ENCODE results near the gene CEP83.

CEP83 gene

DNA sequence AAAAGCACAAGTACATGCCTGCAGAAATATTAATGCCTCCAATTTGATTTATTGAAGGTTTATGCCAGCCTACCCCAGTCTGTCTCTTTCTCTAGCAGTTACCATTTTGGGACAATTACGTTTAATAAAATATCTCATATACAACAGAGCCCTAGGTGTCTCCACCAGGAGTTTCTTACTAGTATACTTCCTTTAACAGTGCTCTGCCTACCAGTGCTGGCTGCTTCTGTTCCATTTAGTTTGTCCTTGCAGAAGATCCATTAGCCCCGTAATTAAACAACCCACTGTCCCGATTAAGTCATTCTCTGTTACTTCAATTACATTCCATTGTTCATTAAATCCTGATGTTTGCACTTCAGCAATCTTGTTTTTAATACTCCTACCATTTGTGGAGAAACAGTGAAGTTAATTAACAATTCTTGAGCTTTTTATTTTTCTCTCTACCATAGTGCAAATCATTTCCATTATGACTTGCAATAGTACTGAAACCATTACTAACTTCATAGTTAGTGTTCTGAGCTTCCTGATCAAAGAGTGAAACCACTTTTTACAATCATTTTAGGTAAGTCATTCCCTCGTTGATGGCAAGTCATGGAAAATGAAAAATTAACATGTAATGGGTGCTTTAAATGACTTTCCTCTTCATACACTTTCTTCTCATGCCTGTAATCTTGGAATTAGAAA is 190.2 kb downstream of the CEP83 start:
- no peak for DNase-seq (ENCODE audit: low spot score)

DNA sequence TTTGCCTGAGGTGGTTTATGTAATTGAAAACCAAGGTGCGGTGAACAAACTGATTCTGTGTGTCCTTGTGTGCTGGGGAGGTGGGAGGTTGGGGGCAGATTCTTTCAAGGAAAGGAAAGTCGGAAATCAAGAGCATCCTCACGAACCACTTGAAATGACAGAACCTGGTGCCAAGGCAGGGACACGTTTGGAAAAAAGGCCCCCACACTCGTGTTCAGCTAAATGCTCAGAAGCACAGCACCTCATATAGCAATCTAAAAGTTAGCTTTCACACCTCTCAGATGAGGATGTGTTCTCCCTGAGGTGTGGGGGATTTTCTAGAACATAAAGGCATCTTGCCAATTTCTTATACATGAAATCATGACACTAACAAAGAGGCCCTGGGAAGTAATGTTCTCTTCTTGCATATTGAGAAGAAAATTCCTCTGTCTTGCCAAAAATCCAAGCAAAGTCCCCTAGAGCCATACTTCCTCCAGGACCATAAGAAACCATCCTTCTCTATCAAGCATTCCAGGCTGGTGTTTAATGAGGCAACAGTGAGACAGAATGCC is 191.7 kb downstream of the CEP83 start:
- no peak for DNase-seq (ENCODE audit: low spot score)

DNA sequence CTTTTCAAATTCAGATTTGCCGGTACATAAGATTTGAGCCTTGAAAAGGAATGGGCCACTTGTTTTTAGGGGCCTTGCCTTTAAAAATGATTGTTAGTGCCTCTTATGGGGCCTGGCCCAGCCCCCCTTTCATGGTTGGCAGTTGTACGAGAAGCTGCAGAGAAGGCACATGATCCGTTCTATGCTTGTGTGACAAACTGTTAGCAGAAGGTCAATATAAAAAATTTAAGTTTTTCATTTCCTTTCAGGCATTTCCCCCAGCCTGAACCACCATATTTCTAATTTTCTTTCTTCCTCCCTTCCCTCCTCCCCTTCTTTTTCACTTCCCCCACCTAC is 192.2 kb downstream of the CEP83 start:
- no peak for DNase-seq (ENCODE audit: low spot score)

DNA sequence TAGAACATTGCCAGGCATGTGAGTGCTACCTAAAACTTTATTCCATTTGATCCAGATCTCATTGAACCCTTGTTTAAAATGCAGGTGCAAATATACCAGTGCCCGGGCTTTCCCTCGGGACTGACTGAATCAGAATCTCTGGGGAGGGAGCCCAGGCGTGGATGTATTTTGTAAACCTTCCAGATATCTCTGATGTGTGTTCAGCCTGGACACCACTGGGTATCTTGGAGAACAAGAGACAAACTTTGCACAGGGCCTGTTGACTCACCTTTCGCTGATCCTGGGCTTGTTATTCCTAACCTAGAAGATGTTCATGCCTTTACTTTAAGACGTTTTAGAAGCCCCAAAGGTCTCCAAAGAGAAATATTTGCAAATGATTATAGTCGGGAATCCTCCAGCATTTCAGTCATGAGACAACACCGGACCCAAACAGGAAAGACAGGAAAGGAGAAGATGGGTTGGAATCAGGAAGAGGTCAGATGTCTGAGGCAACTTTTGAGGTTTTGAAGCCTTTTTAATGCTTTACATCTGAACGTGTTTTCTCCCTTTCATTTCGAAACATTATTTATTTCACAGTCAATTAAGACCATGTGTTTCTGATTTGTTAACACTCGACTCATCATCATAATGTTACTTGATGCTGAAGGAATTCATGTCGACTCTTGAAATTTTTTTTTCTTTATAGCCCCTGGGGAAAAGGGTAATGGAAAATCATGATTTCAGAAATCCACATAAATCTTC is 192.7 kb downstream of the CEP83 start:
- no peak for DNase-seq (ENCODE audit: low spot score)

DNA sequence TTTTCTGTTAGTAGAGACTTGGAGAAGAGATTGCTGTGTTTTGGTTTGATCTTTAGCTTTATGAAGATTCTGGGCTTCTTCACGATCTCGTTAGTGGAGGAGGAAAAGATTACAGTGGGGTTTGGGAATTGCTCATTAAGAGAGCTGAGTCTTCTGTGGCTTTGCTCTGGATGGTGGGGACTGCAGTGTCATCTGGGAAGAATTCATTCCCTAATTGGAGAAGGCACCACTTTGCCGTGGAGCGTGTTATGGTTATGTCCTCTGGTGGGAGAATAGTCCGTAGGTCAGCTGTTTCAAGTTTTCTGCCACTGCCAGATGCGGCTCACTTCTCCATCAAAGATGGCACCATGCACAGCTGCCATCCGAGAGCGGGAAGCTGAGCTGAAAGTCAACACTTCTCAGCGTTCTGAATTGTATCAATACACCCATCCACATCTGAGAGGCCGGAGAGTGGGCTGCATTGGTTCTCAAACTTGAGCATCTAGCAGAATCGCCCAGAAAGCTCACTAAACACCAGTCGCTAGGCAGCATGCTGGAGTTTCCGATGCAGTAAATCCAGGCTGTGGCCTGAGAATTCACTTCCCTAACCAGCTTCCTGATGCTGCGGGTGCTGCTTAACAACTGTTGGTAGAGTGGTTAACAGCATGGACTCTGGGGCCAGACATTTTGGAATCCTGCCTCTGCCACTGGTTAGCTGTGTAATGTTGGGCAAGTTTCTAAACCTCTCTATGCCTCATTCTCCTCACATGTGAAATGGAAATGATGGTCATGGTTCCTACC is 193.5 kb downstream of the CEP83 start:
- DNase-seq (ENCODE audit: low spot score) = no peak

DNA sequence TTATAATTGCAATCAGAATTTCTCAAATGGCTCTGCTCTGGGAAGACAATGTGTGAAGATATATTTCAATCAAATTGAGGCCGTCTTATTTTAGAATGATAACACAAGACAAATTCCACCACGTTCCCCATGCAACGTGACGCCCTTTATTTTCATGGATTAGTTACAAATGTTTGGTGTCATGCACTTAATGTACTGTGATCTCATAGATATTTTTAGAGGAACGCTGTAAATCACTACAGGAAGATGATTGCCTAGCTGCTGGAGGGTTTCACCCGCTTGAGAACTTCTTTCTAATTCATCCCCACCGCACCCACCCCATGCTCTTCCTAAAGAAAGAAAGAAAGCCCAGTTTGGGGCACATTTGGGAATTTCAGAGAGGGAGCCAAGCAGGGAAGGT is 194.1 kb downstream of the CEP83 start:
- DNase-seq (ENCODE audit: low spot score) = no peak

DNA sequence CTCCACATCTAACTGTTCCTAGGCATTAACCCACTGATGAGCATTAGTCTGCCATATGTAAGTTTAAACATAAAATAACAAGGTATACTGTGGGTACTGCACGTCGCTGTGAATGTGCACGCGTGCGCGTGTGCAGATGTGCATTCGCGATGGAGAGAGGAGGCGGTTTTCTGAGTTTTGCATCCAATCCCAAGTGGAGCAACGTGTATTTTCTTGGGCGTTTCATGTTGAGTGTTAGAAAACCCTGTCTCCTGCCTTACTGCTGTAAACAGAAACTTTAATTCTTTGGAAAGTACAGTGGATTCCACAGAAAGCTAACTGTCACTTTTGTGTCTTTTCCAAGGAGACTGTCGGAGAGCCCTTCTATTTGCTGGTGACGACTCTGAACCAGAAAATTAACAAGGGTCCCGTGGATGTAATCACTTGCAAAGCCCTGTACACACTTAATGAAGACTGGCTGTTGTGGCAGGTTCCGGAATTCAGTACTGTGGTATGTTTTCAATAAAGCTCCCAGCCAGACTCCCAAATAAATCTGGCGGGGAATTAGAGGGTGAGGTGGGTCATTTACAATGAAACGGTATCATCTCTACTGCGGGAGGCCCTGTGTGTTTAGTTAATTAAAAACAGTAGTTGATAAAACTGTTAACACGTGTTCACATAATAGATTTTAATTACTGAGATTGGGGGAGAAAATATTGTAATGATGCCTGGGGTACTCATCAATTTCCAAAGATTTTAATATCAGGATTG is 194.8 kb downstream of the CEP83 start:
- no peak for DNase-seq (ENCODE audit: low spot score)

DNA sequence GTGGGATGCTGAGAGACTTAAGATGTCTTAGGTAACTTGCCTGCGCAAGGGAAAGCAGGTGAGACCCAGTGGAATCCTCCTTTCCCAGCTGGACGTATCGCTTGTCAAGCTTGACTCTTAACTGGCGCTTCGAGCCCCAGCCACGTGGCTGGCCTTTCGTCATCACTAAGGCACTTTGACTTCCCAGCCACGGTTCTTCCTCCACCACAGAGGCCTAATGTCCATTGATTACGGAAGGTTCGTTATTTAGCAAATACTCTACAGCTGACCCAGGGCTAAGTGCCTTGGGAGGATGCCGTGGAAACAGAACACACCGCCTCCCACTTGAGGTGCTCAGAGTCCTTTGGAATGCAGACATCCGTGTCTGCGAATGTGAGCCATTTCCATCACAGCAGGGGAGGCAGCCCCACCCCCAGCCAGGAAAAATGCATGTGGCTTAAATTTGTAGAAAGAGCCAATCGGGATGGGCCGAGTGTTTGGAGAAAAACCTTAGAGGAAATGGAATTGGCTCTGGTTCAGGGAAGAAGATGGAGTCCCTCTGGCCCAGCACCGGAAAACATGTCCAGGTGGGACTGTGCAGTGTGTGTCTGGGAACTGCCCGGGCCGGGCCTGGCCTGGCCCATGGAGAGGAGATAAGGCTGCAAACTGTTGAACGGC is 195.6 kb downstream of the CEP83 start:
- no peak for DNase-seq (ENCODE audit: low spot score)

DNA sequence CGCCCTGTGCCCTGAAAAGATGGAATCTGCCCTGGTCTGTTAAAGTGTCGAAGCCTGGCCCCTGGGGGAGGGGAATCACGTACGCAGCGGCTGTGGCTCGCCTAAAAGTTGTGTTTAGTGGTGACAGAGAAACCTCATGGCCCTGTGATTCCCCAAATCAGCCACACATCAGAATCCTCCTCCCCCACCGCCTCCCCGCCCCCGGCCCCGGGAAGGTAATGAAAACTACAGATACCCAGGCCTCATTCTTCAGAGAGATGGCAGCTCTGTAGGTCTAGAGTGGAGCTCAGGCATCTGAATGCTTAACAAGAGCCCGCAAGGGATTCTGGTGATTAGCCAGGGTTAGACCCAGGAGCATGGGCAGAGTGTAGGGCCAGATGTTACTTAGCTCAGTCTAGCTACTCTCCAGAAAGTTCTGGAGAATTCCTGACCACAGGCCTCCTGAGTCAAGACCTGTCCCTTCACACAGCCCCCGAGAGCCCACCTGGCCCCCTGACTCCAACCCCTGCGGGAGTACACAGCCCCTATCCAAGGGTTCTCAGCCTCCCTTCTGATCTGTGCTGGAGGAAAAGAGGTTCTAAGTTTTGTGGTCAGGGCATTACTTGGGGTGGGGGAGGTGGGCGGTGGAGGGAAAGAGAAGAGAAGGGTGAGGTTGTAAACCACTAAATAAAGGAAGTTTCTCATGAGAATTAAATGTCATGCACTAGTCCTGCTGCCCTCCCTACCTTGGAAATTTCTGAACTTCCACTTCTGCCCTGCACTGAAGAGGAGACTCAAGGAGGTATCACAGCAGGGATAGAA is 196.5 kb downstream of the CEP83 start:
- DNase-seq (ENCODE audit: low spot score) = no peak

DNA sequence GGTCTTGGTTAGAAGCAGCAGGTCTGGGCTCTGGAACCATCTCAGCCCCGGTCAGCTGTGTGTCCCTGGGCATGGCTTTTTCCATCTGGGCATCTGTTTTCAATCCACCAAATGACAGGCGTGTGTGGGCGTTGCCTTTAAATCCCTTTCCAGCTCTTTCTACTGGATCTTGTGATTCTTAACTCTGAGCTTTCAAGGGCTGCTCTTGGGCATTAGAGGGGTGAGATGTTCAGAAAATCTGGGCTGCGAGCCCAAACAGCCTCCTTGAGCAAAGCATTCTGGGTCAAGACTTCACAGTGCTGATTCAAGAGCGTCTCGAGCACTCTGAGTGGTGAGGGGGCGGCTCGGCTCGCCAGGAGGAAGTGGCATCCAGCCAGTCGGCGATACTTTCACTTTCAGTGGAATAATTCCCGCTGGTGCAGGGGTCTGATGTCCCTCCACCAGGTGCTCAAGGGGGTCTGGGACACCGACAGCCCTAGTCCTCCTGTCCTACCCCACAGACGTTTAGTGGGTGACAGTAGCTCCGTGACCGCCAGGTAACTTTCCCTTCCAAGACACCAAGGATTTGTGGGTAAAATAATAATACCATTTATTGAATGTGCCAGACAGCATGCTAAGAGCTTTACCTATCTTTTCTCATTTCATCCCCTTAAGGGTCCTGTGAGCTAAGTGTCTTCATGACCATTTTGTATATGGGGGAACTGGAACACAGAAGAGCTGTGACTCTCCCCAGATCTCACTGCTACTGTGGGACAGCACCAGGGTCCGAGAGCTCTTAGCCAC is 197.2 kb downstream of the CEP83 start:
- peak; percentile 61 for DNase-seq (ENCODE audit: low spot score)

DNA sequence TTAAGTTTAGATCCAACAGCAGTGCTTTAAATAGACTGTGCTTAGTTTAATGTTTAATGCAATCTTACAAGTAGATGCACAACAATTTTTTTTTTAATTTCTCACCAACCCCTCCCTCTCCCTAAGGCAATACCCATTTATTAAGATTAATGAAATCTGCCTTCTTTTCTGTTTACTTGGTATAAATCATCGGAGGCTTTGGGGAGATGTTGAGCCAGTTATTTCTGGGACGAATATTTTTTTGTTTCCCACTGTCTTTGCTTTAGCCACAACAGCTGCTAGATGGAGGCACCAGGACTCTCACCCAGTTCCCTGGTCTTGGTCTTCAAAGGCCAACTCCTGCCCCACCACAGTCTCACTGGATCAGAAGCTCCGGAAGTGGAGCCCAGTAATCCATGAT is 197.9 kb downstream of the CEP83 start:
- no peak for DNase-seq (ENCODE audit: low spot score)

DNA sequence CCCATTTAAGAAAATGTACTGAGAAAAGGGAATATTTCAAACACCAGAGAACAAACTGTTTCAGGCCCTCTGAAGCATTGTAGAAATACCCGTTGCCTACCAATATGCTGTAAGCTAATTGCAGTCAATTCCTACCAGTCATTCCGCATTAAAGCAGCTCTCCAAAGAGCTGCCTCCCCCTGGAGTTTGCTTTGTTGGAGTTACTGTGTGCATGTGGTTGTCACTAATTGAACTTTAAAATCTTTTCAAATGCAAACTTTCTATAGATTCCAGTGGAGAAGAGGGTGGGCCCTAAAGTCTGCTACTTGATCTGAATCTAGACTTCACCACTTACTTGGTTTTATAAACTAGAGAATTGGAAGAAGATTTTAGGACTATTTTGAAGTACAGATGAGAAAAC is 198.5 kb downstream of the CEP83 start:
- no peak for DNase-seq (ENCODE audit: low spot score)

DNA sequence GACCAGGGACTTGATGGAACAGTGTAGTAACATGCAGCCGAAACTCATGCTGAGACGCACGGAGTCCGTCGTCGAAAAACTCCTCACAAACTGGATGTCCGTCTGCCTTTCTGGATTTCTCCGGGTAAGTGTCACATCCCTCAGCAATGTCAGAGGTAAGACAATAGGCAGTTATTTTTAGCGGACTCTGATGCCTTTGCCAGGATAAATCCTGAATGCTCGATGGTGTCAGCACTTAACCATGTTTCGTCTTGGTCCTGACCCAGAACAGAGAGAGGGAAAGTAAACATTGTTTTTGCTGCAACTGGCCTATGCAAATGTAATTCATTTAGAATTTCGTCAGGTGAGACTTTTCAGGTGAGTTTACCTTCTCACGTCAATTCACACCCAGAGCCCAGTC is 198.9 kb downstream of the CEP83 start:
- no peak for DNase-seq (ENCODE audit: low spot score)

DNA sequence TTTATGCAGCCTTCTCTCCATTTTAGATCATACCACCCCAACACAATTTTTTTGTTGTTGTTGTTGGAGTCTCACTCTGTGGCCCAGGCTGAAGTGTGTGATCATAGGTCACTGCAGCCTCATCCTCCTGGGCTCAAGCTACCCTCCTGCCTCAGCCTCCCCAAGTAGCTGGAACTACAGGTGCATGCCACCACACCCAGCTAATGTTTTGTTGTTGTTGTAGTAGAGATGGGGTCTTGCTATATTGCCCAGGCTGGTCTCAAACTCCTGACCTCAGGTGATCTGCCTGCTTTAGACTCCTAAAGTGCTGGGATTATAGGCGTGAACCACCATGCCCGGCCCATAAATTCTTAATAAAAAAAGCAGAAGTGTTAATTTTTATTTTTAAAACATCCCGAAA is 199.7 kb downstream of the CEP83 start:
- no peak for DNase-seq (ENCODE audit: low spot score)

DNA sequence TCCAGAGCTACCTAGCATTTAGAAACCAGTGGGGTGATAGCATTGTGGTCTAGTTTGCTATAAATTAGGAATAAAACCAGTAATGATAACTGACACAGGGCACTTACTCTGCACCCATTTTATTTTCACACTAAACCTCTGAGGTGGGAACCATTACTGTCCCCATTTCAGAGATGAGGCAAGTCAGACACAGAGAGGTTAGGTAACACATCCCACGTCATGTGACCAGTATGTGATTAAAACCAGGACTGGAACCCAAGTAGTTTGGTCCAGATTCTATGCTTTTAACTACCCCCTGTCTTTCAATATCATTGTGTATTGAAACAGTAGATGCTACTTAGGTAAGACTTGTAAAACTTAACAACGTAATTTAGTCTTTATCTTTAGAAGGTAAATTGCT is 201.1 kb downstream of the CEP83 start:
- no peak for DNase-seq (ENCODE audit: low spot score)

Measured in LoVo (cell line).